Upper lobe of right lung (tissue), 1 donor: Measurements from ENCODE around the gene SCAND1. TPM values are rescaled to one million over a fixed set of nuclear protein-coding genes. Genes with fewer than 3 reads are reported as not detected.
"Not testable (repeated sequence)": the region's sequence is repeated elsewhere in the genome, so short reads cannot be mapped to it uniquely, and the experiment has no call there.

ENCODE experiments used
- ATAC-seq: fragments of 200-7000 bp; cut with Tn5 transposase; one replicate; pipeline ENCODE4 v1.9.1; 2020; ENCODE audit warnings: mild to moderate bottlenecking, moderate library complexity
- DNase-seq: peaks from one replicate; pipeline ENCODE4 v3.0.0-alpha.2; 2020
- H3K27ac ChIP-seq: fragments of 200-600 bp; one replicate; pipeline ENCODE4 v1.8.0; 2022
- H3K27me3 ChIP-seq: fragments of 200-600 bp; one replicate; pipeline ENCODE4 v1.8.0; 2022; ENCODE audit warnings: mild to moderate bottlenecking
- H3K36me3 ChIP-seq: fragments of 200-600 bp; one replicate; pipeline ENCODE4 v1.8.0; 2022
- H3K4me1 ChIP-seq: fragments of 200-600 bp; one replicate; pipeline ENCODE4 v1.8.0; 2022
- H3K4me3 ChIP-seq: fragments of 200-600 bp; one replicate; pipeline ENCODE4 v1.8.0; 2022; ENCODE audit warnings: mild to moderate bottlenecking
- H3K9me3 ChIP-seq: fragments of 200-600 bp; one replicate; pipeline ENCODE4 v1.8.0; 2022
- CTCF ChIP-seq: fragments of 200-600 bp; IDR thresholded peaks from one replicate; pipeline ENCODE4 v1.8.0; 2022; ENCODE audit warnings: antibody characterized with exemption
- intact Hi-C: fragments of 100-400 bp; cut with DNase I; formaldehyde crosslinking; loops from one replicate; pipeline ENCODE4 v1.11.0; 2022
- total RNA-seq: library from RNA; stranded (reverse); fragmentation: NEBNext Ultra II Directional; extraction: Animal tissue kit (Norgen Biotek cat#: 25700); gene quantifications from one replicate; pipeline ENCODE4 v1.2.1, GENCODE V29; 2021
- donor health status: DM: no; HTN: yes; CAD: no; lungs with severe emphysema.

Gene SCAND1
- total RNA-seq, 1 donor from 2014 or later: 56.2 TPM

DNA sequence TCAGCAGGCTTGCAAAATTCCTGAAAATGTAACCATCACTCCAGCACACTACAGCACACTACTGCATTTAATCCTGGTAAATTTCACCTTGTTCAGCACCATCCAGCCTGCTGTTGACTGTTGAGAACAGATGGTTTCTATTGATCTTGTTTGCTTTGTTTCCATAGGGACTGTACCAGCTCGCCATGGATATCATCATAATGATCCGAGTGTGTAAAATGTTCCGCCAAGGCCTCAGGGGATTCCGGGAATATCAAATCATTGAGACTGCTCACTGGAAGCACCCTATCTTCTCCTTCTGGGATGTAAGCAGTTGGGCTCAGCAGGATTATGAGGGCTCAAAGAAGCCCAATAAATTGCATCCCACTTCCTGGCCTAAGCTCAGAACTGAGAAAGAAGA is 18.2 kb upstream of the SCAND1 start:
- Histone ChIP-seq H3K9me3 (no peaks in the 10 kb centered on the region), H3K4me1 (no peaks in the 10 kb centered on the region), H3K27me3 (no peaks in the 10 kb centered on the region), H3K36me3 (no peaks in the 10 kb centered on the region), H3K4me3 (no peak overlapping the region), H3K27ac (no peak overlapping the region)
- no peak for TF ChIP-seq CTCF
- no peak for ATAC-seq
- DNase-seq: no peak
- intact Hi-C loops: no loop called here

GRCh38 chr20:35971981-35972380 is 17.7 kb upstream of the SCAND1 start:
- H3K4me3 ChIP-seq: no peak overlapping the region
- ATAC-seq (no peak), DNase-seq (no peak)
- H3K27ac ChIP-seq: no peak overlapping the region
- H3K36me3 ChIP-seq: no peaks in the 10 kb centered on the region
- TF ChIP-seq CTCF: no peak
- H3K4me1 ChIP-seq: no peaks in the 10 kb centered on the region
- intact Hi-C loops: no loop called here
- H3K9me3 ChIP-seq: no peaks in the 10 kb centered on the region
- no peaks in the 10 kb centered on the region for H3K27me3 ChIP-seq

DNA sequence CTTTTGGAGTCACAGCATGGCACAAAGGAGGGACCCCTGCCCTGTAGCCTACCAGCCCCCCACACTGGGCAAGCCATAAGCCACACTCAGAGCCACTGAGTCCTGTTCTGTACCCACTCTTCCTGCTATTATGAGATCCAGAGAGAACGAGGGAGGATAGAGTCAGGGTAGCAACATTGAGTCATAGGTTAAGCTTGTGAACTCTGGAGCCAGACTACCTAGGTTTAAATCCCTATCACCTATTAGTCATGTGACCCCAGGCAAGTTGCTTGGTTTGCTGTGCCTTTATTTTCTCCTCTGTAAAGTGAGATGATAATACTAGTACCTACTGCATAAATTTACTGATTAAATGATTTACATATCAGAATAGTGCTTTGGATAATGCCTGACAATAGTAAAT is 14.6 kb upstream of the SCAND1 start:
- intact Hi-C loops: no loop called here
- no peaks in the 10 kb centered on the region for H3K9me3 ChIP-seq
- no peak for ATAC-seq
- H3K4me3 ChIP-seq: no peak overlapping the region
- TF ChIP-seq CTCF: no peak
- H3K4me1 ChIP-seq: no peaks in the 10 kb centered on the region
- H3K36me3 ChIP-seq: no peaks in the 10 kb centered on the region
- no peak for DNase-seq
- H3K27me3 ChIP-seq: no peaks in the 10 kb centered on the region
- no peak overlapping the region for H3K27ac ChIP-seq

DNA sequence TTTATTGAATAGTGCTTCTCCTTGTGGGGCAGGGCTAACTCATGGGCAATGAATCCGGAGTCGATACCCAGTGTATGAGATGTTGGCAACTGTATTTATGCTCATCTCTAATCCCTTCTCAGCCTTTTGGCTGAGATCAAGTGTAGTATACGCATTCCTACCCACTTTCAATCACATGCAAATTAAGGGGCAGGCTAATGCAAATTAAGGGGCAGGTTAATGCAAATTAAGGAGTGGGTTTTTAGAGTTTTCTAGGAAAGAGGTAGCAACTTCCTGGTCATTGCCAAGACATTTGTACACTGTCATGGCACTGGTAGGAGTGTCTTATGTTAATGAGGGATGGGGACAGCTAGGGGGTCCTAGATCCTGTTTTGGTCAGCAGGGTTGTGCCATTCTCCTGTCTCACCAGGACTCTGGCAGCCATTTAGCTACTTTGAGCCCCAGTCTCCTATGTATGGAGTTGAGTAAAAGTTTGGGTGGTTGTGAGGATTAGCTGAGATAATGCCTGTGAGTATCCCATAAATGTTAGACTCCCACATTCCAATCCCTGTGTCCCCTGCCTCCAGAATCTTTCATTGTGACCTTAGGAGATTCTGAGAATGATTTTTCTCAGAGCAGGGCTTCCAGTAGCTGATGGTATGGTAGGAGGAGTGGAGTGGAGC is 13.8 kb upstream of the SCAND1 start, which contains the start of gene CNBD2:
Gene CNBD2 (plus strand): TSS at position 612 of the 662 bp plus-strand sequence. CDS start 173 bp downstream, outside the sequence.
- H3K36me3 ChIP-seq: no peaks in the 10 kb centered on the region
- ATAC-seq: no peak
- TF ChIP-seq CTCF: no peak
- H3K27me3 ChIP-seq: no peaks in the 10 kb centered on the region
- H3K9me3 ChIP-seq: no peaks in the 10 kb centered on the region
- intact Hi-C loops: no loop called here
- DNase-seq: no peak
- H3K4me3 ChIP-seq: no peak within 1 kb of the TSS
- H3K27ac ChIP-seq: no peak within 1 kb of the TSS
- H3K4me1 ChIP-seq: no peaks in the 10 kb centered on the region

GRCh38 chr20:35963878-35964277 is 9.6 kb upstream of the SCAND1 start:
- DNase-seq: no peak
- Histone ChIP-seq H3K4me3 (no peak overlapping the region), H3K4me1 (no peaks in the 10 kb centered on the region), H3K27ac (no peak overlapping the region), H3K9me3 (no peaks in the 10 kb centered on the region), H3K27me3 (no peaks in the 10 kb centered on the region), H3K36me3 (no peaks in the 10 kb centered on the region)
- ATAC-seq: no peak
- TF ChIP-seq CTCF: no peak
- intact Hi-C loops: no loop called here

- H3K4me1 ChIP-seq, H3K36me3 ChIP-seq, ATAC-seq, H3K27ac ChIP-seq, DNase-seq, H3K9me3 ChIP-seq, intact Hi-C loops, H3K4me3 ChIP-seq, H3K27me3 ChIP-seq: not testable (repeated sequence)
Measured at GRCh38 chr20:35959291-35959690, 5.0 kb upstream of the SCAND1 start.
